Measurements from ENCODE around the gene HSDL2.

The HSDL2 gene

GRCh38 chr9:112475318-112475717 lies 95.4 kb downstream of the HSDL2 start:
- H3K9me3 Mint-ChIP-seq: peaks cover 5 to 7% of the 10 kb centered on the region in 2 donors
- ATAC-seq (replicated peaks) (no peak), DNase-seq (no peak)
- H3K36me3 Mint-ChIP-seq: peaks cover 41 to 44% of the 10 kb centered on the region in 2 donors
- H3K4me1 Mint-ChIP-seq: no peaks in the 10 kb centered on the region
- H3K27me3 Mint-ChIP-seq: no peaks in the 10 kb centered on the region
- H3K27ac Mint-ChIP-seq: no peak overlapping the region
- H3K4me3 Mint-ChIP-seq: no peak overlapping the region

DNA sequence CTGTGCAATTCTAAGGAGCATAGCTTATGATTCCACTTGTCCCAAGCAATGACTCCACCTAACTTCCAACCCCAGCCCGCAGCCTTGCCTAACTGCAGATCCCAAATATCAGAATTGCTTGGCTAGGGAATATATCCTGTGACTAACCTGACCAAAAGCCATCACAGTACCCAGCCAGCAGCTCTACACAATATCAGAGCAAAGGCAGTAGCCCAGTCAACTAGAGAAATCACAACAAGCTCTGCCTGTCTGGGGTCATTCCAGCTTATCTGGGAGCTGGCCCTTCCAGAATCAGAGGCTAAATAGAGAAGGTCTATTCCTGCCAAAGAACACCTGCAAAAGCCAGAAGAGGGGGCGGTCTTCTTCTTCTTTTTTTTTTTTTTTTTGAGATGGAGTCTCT lies 97.4 kb downstream of the HSDL2 start:
- no peaks in the 10 kb centered on the region for H3K4me1 Mint-ChIP-seq
- no peak for DNase-seq
- ATAC-seq (replicated peaks): no peak

GRCh38 chr9:112479221-112479620 lies 99.3 kb downstream of the HSDL2 start:
- H3K4me1 Mint-ChIP-seq: no peaks in the 10 kb centered on the region
- no peak overlapping the region for H3K27ac Mint-ChIP-seq
- no peak for ATAC-seq (replicated peaks)
- H3K9me3 Mint-ChIP-seq: peaks cover 5 to 7% of the 10 kb centered on the region in 2 donors
- H3K27me3 Mint-ChIP-seq: no peaks in the 10 kb centered on the region
- DNase-seq: no peak
- no peak overlapping the region for H3K4me3 Mint-ChIP-seq
- peaks cover 35% of the 10 kb centered on the region in 2 donors for H3K36me3 Mint-ChIP-seq

More for the DNA sequence above, 97.4 kb downstream of the HSDL2 start:
- Mint-ChIP-seq H3K27ac (no peak overlapping the region), H3K36me3 (peaks cover 39 to 40% of the 10 kb centered on the region in 2 donors), H3K4me3 (no peak overlapping the region), H3K27me3 (no peaks in the 10 kb centered on the region), H3K9me3 (peaks cover 5 to 7% of the 10 kb centered on the region in 2 donors)

- Mint-ChIP-seq H3K9me3 (no peaks in the 10 kb centered on the region), H3K27me3 (no peaks in the 10 kb centered on the region), H3K36me3 (peaks cover 5 to 8% of the 10 kb centered on the region in 2 donors), H3K27ac (no peak overlapping the region), H3K4me3 (no peak overlapping the region), H3K4me1 (peaks cover 14 to 25% of the 10 kb centered on the region in 2 donors)
- ATAC-seq (replicated peaks): no peak
- no peak for DNase-seq
These were observed 104.7 kb downstream of the HSDL2 start for GRCh38 chr9:112484607-112485006.

- peaks cover 4 to 8% of the 10 kb centered on the region in 2 donors for H3K36me3 Mint-ChIP-seq
- peaks cover 14 to 25% of the 10 kb centered on the region in 2 donors for H3K4me1 Mint-ChIP-seq
- peak overlapping the region; percentile 97 to 99 for H3K4me3 Mint-ChIP-seq
- no peaks in the 10 kb centered on the region for H3K27me3 Mint-ChIP-seq
- H3K27ac Mint-ChIP-seq: peak overlapping the region; percentile 98
- ATAC-seq (replicated peaks) (no peak), DNase-seq (no peak)
- no peaks in the 10 kb centered on the region for H3K9me3 Mint-ChIP-seq
These were observed 105.7 kb downstream of the HSDL2 start for GRCh38 chr9:112485574-112485973.

DNA sequence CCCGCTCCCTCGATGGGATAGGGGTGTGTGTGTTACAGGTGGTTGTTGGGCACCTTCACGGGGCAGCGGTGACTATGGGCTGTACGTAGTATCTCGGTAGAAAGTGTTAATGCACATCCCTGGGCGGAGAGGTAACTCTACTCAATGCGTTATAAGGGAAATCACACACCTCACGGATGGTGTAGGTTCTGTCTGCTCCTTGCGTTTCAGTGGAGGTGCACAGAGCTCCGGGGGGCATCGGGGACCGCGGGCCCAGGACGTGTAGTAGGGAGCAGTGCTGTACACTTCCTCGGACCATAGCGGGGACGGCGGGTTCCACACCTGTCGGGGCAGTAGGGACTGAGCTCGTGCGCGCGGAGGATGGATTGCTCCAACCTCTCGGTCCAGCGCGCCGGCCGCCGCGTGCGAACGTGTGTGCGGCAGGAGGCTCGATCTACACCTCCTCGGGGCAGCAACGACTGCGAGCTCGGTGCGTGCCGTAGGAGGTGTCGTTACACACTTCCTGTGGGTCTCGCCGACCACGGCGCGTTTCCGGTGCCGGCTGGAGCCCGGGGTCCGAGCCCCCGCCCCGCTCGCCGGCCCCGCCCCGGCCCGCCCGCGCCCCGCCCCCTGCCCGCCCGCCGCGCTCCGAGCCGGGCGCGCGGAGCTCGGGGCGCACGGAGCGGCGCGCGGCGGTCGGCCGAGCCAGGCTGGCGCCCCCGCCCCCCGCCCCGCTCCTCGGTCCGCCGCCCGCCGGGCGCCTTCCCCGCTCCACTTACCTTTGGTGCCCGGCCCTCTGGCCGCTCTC lies 106.5 kb downstream of the HSDL2 start, which contains the start of gene KIAA1958:
Gene KIAA1958 (plus strand): TSS at position 607 of the 787 bp plus-strand sequence. CDS start 87,254 bp downstream, outside the sequence.
- Mint-ChIP-seq H3K4me1 (peaks cover 14 to 25% of the 10 kb centered on the region in 2 donors), H3K4me3 (peak within 1 kb of the TSS; percentile 97 to 99), H3K9me3 (no peaks in the 10 kb centered on the region), H3K27ac (peak within 1 kb of the TSS; percentile 98), H3K36me3 (peaks cover 1 to 3% of the 10 kb centered on the region in 2 donors), H3K27me3 (no peaks in the 10 kb centered on the region)
- DNase-seq (peak; percentile 86), ATAC-seq (replicated peaks) (peak; percentile 96)

DNA sequence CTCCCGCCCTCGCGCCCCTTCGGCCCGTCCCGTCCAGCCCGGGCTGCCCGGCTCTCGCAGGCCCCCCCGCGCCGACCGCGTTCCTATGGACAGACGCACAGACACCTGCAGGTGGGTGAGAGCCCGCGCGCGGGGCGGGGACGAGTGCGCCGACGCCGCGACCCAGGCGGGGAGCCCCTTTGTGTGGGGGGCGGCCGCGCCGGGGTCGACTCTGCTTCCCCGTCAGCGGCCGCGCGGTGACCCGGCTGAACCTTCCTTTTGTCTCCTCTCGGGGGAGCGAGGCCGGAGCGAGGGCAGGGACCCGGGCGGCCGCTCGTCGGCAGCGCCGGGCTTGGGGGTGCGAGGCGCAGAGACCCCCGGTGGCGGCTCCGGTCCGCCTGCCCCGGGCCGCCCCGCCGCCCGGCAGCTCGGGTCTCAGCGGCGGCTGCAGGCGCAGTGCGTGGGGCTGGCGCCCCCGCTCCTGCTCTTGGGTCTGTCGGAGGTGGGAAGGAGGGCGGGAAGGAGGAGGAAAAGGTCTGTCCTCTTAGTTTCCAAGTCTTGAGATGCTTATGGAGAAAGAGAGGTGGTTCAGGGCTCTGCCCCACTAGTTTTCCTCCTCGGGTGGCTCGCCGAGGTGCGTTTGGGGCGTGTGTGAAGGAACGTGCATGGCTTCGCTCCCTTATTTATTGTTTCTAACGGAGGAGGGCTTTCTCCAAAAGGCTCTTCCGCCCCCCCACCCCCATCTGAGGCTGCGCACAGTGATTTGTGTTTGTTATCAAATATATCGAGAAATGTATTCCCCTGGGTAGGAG lies 107.3 kb downstream of the HSDL2 start:
- ATAC-seq (replicated peaks) (peak; percentile 44 to 56), DNase-seq (peak; percentile 36)
- peak overlapping the region; percentile 93 for H3K4me3 Mint-ChIP-seq
- H3K36me3 Mint-ChIP-seq: peaks cover 3 to 4% of the 10 kb centered on the region in 2 donors
- H3K27me3 Mint-ChIP-seq: no peaks in the 10 kb centered on the region
- no peaks in the 10 kb centered on the region for H3K9me3 Mint-ChIP-seq
- H3K4me1 Mint-ChIP-seq: peaks cover 14 to 33% of the 10 kb centered on the region in 2 donors
- H3K27ac Mint-ChIP-seq: peak overlapping the region; percentile 86

GRCh38 chr9:112487799-112488340 lies 108.0 kb downstream of the HSDL2 start:
- Mint-ChIP-seq H3K4me1 (peaks cover 14 to 35% of the 10 kb centered on the region in 2 donors), H3K27me3 (no peaks in the 10 kb centered on the region), H3K9me3 (no peaks in the 10 kb centered on the region), H3K36me3 (peaks cover 5 to 7% of the 10 kb centered on the region in 2 donors), H3K4me3 (peak overlapping the region; percentile 93), H3K27ac (peak overlapping the region; percentile 86)
- ATAC-seq (replicated peaks): no peak
- DNase-seq: no peak

GRCh38 chr9:112489039-112489546 lies 109.2 kb downstream of the HSDL2 start:
- Mint-ChIP-seq H3K36me3 (peaks cover 16% of the 10 kb centered on the region in 2 donors), H3K4me3 (no peak overlapping the region), H3K4me1 (peaks cover 14 to 45% of the 10 kb centered on the region in 2 donors), H3K9me3 (peaks cover 5% of the 10 kb centered on the region in 2 donors), H3K27me3 (no peaks in the 10 kb centered on the region), H3K27ac (no peak overlapping the region)
- no peak for DNase-seq
- ATAC-seq (replicated peaks): no peak

- DNase-seq (no peak), ATAC-seq (replicated peaks) (no peak)
- H3K4me3 Mint-ChIP-seq: no peak overlapping the region
- H3K4me1 Mint-ChIP-seq: peaks cover 13 to 43% of the 10 kb centered on the region in 2 donors
- no peaks in the 10 kb centered on the region for H3K27me3 Mint-ChIP-seq
- H3K27ac Mint-ChIP-seq: peak overlapping the region; percentile 63
- peaks cover 24 to 26% of the 10 kb centered on the region in 2 donors for H3K36me3 Mint-ChIP-seq
- peaks cover 5 to 15% of the 10 kb centered on the region in 2 donors for H3K9me3 Mint-ChIP-seq
These were observed 110.2 kb downstream of the HSDL2 start for GRCh38 chr9:112489876-112490666.

- Mint-ChIP-seq H3K27me3 (no peaks in the 10 kb centered on the region), H3K36me3 (peaks cover 31 to 33% of the 10 kb centered on the region in 2 donors), H3K9me3 (peaks cover 7 to 23% of the 10 kb centered on the region in 2 donors), H3K4me1 (peaks cover 0 to 20% of the 10 kb centered on the region in 2 donors), H3K27ac (no peak overlapping the region), H3K4me3 (no peak overlapping the region)
- ATAC-seq (replicated peaks) (no peak), DNase-seq (no peak)
These were observed 113.7 kb downstream of the HSDL2 start for GRCh38 chr9:112493393-112494137.

DNA sequence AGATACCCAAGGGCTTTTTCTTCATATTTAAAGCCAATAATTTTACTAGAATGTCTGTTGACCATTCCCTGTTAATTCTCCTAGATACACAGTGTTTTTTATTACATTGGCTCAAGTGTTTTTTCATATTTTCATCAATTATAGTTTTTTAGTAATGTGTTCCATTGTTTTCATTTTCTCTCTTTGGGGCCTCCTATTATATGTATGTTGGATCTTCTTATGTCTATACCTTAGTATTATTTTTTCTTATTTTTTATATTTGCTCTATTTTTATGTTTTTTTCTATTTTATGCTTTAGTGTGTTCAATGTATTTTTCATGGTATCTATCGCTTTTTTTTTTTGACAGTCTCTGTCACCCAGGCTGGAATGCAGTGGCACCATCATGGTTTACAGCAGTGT lies 114.2 kb downstream of the HSDL2 start:
- H3K4me3 Mint-ChIP-seq: no peak overlapping the region
- H3K36me3 Mint-ChIP-seq: peaks cover 31 to 33% of the 10 kb centered on the region in 2 donors
- peaks cover 7 to 23% of the 10 kb centered on the region in 2 donors for H3K9me3 Mint-ChIP-seq
- H3K4me1 Mint-ChIP-seq: peaks cover 0 to 20% of the 10 kb centered on the region in 2 donors
- ATAC-seq (replicated peaks): no peak
- no peak for DNase-seq
- H3K27ac Mint-ChIP-seq: no peak overlapping the region
- no peaks in the 10 kb centered on the region for H3K27me3 Mint-ChIP-seq

- ATAC-seq (replicated peaks) (no peak), DNase-seq (no peak)
- Mint-ChIP-seq H3K27me3 (no peaks in the 10 kb centered on the region), H3K4me1 (peaks cover 0 to 20% of the 10 kb centered on the region in 2 donors), H3K9me3 (peaks cover 7 to 23% of the 10 kb centered on the region in 2 donors), H3K4me3 (no peak overlapping the region), H3K27ac (no peak overlapping the region), H3K36me3 (peaks cover 31 to 33% of the 10 kb centered on the region in 2 donors)
These were observed 115.7 kb downstream of the HSDL2 start for GRCh38 chr9:112495614-112496013.
